Adrenal gland (tissue), 5 donors: Measurements from ENCODE around the gene RGL1.
A peak's percentile ranks its signal among the peaks of the same experiment; 100 is the strongest.

Experiments used
- CTCF ChIP-seq, 6 experiments: fragments of 450-650 bp in 4 of 6; fragments of 200-600 bp in 2 of 6; sonication (generic) in 1 of 6; IDR thresholded peaks; 1 replicate in 5 of 6; 2 replicates in 1 of 6; pipeline versions ENCODE4 v1.5.1 to v1.8.0; 2016 to 2021; ENCODE audit warnings: antibody characterized with exemption in 6 of 6, mild to moderate bottlenecking in 2 of 6, moderate library complexity in 1 of 6
- POLR2A ChIP-seq, 2 donors: fragments of 450-650 bp; IDR thresholded peaks; one replicate each; pipeline ENCODE4 v1.6.1; 2017; ENCODE audit warnings: antibody characterized with exemption in 2 of 2, mild to moderate bottlenecking in 2 of 2, moderate library complexity in 1 of 2
- donor health status: DM: no; HTN: no; CAD: no.

- no peak for TF ChIP-seq CTCF (IDR thresholded peaks at IDR 0.05)
- TF ChIP-seq POLR2A (IDR thresholded peaks at IDR 0.05), result peak in 1 of 2 donors; percentile 34
Observed at GRCh38 chr1:183877053-183877720, 72.3 kb downstream of the RGL1 start.
